Measurements from ENCODE around the gene PDCL3. TPM values are rescaled to one million over a fixed set of nuclear protein-coding genes. Genes with fewer than 3 reads are reported as not detected.

The PDCL3 gene
- total RNA-seq, 1 donor from 2014 or later: 25.3 TPM

GRCh38 chr2:100621371-100621951, 58.7 kb downstream of the PDCL3 start:
- DNase-seq (ENCODE audit: low read depth) (no peak), FAIRE-seq (no peak)
- Histone ChIP-seq H3K36me3 (ENCODE audit: control insufficient read depth, insufficient read depth, low read length) (no peaks in the 10 kb centered on the region), H3K4me3 (ENCODE audit: low read depth, low read length) (no peak overlapping the region), H3K27me3 (ENCODE audit: control insufficient read depth, insufficient read depth, low read length) (no peaks in the 10 kb centered on the region)
- no peak for TF ChIP-seq CTCF (IDR thresholded peaks at IDR 0.05; ENCODE audit: insufficient read depth, low read length, severe bottlenecking)

- H3K4me3 ChIP-seq (ENCODE audit: low read depth, low read length): no peak overlapping the region
- FAIRE-seq: no peak
- no peaks in the 10 kb centered on the region for H3K36me3 ChIP-seq (ENCODE audit: control insufficient read depth, insufficient read depth, low read length)
- H3K27me3 ChIP-seq (ENCODE audit: control insufficient read depth, insufficient read depth, low read length): peaks cover 4% of the 10 kb centered on the region
- DNase-seq (ENCODE audit: low read depth): no peak
- TF ChIP-seq CTCF (IDR thresholded peaks at IDR 0.05; ENCODE audit: insufficient read depth, low read length, severe bottlenecking): no peak
Measured at GRCh38 chr2:100623033-100623715, 60.4 kb downstream of the PDCL3 start.

- DNase-seq (ENCODE audit: low read depth) (no peak), FAIRE-seq (no peak)
- peaks cover 4% of the 10 kb centered on the region for H3K27me3 ChIP-seq (ENCODE audit: control insufficient read depth, insufficient read depth, low read length)
- no peaks in the 10 kb centered on the region for H3K36me3 ChIP-seq (ENCODE audit: control insufficient read depth, insufficient read depth, low read length)
- no peak for TF ChIP-seq CTCF (IDR thresholded peaks at IDR 0.05; ENCODE audit: insufficient read depth, low read length, severe bottlenecking)
- no peak overlapping the region for H3K4me3 ChIP-seq (ENCODE audit: low read depth, low read length)
Measured at GRCh38 chr2:100623930-100624329, 61.1 kb downstream of the PDCL3 start.

- no peak overlapping the region for H3K4me3 ChIP-seq (ENCODE audit: low read depth, low read length)
- no peaks in the 10 kb centered on the region for H3K36me3 ChIP-seq (ENCODE audit: control insufficient read depth, insufficient read depth, low read length)
- TF ChIP-seq CTCF (IDR thresholded peaks at IDR 0.05; ENCODE audit: insufficient read depth, low read length, severe bottlenecking): no peak
- H3K27me3 ChIP-seq (ENCODE audit: control insufficient read depth, insufficient read depth, low read length): peaks cover 4% of the 10 kb centered on the region
- no peak for DNase-seq (ENCODE audit: low read depth)
- no peak for FAIRE-seq
Measured at GRCh38 chr2:100624536-100624935, 61.7 kb downstream of the PDCL3 start.

GRCh38 chr2:100625717-100626116, 62.9 kb downstream of the PDCL3 start:
- DNase-seq (ENCODE audit: low read depth): no peak
- H3K36me3 ChIP-seq (ENCODE audit: control insufficient read depth, insufficient read depth, low read length): no peaks in the 10 kb centered on the region
- no peak overlapping the region for H3K4me3 ChIP-seq (ENCODE audit: low read depth, low read length)
- TF ChIP-seq CTCF (IDR thresholded peaks at IDR 0.05; ENCODE audit: insufficient read depth, low read length, severe bottlenecking): no peak
- FAIRE-seq: no peak
- H3K27me3 ChIP-seq (ENCODE audit: control insufficient read depth, insufficient read depth, low read length): peaks cover 4% of the 10 kb centered on the region

Other genes starting within 250 kb of the PDCL3 start
- gene LONRF2, start 240.5 kb upstream of the PDCL3 start, total RNA-seq: under 0.01 TPM in 1 of 2 replicates, not detected in the other
- gene CHST10, start 145.3 kb upstream of the PDCL3 start, total RNA-seq: 0.38 and 2.6 TPM in 2 replicates
- not detected in 2 replicates for gene NMS, start 92.5 kb upstream of the PDCL3 start, total RNA-seq